Activated gamma-delta T cell (primary cell): ENCODE data around the gene ANXA3.

Source experiments
- DNase-seq: peaks from one replicate; lab custom pipeline; 2025; lab: John Stamatoyannopoulos, UW

ANXA3 gene

DNA sequence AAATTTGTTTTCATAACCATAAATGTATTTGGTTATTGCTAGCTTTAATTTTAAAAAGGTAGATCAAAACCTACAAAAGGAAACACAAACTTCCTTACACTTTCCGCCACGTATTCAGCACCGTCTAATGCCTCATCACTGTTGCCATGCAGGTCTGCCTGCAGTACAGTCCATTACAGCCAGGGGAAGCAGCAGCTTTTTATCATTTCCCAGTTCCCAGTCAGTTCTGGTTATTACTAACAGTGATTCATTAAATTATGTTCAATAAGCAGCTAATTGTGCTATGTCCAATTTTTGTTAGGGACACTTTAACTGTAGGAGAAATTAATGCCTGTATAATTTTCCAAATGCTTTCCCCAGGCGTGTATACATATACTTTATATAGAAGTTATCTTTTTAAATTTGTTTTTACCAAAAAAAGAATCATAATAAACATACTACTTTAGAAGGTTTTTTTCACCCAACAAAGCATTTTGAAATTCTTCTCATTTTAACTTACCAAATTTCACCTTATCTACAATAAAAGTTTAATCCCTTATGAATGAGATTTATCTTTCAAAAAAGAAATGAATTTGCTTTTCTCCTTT lies 93.3 kb downstream of the ANXA3 start:
- DNase-seq: no peak

DNA sequence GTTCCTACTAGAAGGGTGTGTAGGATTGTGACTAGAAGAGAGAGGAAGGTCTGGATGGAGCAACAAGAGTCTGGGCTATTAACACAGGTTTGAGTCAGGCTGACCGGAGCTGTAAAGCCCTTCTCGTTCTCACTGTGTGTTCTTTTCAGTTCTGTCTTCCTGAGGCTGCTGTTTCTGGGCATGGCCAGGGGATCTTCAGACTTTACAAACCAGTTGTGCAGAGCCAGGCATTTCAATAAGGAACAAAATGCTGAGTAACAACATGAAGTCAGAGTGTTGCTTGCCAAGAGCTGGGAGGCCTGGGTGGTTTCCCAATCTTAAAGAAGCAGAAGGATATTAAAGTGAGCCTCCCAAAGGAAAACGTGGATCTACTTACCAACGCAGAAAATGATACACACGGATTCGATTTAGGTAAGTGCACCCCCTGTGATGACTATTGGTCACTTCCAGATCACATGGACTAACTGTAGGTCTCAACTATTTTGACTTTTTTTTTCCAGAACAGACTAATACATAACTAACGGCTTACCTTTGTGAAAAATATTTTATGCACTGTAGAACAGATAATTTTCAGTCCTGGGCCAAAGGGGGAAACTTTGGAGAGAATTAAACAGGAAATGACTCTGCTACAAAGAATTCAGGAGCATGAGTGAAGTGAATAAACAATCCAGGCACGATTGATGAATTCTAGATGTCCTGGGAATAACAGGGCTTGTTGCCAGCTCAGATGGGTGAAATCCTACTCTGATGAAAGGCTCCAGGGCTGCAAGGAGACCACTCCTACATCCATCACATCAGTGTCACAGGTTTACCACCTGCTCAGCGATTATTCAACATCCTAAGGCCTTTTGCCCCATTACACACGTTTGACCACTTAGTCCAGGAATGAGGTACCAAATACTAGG lies 94.5 kb downstream of the ANXA3 start:
- DNase-seq: no peak

DNA sequence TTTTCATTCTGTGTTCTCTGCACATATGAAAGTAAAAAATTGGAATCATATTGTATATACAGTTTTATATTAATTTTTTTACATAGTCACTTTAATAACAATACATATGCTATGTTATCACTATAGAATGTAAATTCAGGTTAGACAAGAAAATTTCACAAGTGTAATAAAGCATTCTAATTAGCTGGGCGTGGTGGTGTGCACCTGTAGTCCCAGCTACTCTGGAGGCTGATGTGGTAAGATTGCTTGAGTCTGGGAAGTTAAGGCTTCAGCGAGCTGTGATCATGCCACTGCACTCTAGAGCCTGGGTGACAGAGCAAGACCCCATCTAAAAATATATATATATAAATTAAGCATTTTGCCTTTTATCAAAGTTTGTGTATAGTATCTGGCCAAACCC lies 95.7 kb downstream of the ANXA3 start:
- DNase-seq: no peak

DNA sequence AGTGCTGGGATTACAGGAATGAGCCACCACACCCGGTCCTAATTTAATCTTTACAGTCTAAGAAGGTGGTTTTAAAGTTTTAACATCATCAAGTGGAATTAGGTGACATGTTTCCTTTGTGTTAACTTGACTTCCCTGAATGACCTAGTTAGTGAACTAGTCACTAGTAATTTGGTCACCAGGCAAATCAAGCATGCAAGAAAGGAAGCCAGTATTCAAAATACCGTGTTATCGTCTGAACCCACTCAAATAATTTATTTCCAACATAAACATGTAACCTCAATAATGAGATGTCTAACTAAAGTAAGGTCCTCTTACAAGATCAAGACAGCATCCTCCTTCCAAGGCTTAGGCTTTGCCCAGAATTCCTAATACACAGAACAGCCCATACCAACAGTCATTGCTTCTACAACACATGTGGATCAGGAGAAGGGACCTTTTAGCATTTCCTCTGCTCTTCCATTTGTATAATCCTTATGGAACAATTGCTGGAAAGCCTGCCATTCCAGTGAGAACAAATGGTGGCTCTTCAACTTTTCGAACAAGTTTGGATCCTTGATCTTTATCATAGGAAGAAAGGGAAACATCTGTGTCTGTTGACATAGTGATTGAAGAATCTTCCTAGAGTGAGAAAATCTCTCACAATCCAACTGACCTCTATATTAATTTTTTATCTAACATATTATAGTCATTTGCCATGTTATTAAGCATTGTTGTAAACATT lies 97.2 kb downstream of the ANXA3 start:
- no peak for DNase-seq

DNA sequence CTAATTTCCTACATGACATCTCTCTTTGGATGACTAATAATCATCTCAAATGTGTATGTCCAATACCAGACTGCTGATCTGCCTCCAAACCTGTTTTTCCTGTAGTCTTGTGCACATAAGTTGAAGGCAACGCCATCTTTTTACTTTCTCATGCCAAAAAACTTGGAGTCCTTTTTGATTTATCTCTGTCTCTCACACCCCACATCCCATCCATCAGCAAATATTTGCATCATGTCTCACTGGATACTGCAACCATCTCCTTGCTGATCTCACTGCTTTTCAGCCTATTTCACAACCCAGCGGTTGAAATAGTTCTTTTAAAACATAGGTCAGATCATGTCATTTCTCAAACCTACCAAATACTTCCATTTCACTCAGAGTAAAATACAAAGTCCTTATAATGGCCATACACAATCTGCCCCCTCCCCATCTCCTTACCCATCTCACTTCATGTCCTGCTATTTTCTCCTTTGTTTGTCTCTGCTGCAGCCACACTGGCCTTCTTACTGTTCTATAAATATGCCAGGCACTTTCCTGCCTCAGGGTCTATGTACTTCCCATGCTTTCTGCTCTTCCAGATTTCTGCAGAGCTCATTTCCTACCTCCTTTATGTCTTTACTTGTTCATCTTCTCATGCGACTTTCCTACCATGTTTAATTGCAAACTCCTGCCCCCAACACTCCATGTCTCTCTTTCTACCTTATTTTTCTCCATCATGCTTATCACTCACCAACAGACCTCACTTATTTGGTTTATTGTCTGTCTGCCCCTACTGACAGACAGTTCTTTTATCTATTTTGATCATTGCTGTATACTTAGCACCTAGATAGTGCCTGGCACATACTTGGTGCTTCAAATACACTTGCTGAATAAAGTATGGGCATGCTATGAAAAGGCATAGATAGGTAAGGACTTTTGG lies 98.8 kb downstream of the ANXA3 start:
- DNase-seq: no peak

DNA sequence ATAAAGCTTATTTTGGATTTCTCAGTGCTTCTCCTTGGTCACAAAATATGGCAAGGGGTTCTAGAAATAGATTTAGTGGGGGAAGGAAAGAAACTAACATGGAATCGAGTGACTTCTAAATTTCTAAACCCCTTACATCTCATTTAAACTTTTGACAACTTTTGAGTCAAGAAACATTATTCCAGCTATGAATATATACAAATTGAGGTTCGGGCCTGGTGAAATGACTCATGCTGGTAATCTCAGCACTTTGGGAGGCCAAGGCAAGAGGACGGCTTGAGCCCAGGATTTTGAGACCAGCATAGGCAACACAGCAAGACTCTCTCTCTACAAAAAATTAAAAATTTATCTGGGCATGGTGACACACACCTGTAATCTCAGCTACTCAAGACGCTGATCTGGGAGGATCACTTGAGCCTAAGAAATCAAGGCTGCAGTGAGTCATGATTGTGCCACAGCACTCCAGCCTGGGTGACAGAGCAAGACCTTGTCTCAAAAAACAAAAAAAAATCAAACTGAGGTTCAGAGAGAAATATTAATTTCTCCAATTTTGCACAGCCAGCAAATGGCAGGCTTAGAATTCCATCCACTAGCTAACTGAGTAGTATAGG lies 99.8 kb downstream of the ANXA3 start:
- DNase-seq: no peak

DNA sequence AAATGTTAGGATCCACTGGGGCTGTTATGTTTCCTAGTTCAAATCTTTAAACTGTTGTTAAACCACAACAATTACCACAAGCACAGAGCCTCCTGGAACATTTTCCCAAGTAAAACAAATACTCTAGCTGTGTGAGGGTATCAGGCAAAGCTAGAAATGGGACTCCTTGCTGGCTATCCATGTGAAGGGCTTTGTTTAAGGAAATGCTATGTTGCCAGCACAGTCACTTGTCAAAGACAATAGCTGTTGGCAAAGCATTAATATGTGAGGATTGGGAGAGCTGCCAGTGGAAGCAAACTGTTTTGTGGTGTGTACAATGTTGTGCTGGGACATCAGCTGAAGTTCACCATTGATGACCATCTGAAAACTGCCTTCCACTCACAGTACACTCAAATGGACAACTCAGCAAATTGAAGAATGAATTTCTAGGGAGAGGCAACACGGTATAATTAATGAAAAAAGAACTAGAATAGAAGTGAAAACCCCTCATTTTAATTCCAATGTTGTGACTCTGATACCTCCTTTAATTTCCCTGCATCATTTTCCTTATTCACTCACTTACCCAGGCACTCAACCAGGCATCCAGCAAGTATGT lies 100.8 kb downstream of the ANXA3 start:
- no peak for DNase-seq

DNA sequence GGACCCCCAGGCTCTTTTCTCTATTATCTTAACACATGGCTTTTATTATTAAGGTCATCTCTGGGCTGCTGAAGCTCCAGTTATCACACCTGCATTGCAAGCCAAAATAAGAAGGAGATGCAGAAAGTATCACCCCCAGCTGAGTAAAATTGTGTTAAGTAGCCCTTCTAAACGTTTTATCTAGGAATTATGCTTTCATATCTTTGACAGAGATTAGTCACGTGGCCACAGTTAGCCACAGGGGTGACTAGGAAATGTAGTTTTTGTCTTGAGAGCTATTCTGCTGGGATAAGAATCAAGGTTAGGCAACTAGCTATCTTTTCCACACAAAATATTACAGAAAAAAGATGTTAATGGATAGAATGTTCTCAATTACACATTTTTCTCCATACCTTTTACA lies 102.1 kb downstream of the ANXA3 start:
- DNase-seq: no peak

DNA sequence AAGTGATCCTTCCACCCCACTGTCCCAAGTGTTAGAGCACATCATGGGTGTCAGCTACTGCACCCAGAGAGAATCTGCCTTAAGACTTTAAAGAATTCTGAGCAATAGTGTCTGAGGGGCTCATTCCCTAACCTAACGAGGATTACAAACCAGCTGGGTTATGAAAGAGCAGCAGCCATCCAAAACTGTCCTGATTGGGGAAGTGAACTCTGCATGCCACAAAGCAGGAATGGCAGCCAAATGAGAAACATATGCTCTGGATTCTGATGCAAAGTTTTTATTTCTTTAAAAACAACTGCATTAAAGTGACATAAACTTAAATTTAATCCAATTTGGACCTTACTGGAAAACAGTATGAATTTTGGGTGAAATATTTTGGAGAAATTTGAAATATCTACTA lies 103.2 kb downstream of the ANXA3 start:
- no peak for DNase-seq

DNA sequence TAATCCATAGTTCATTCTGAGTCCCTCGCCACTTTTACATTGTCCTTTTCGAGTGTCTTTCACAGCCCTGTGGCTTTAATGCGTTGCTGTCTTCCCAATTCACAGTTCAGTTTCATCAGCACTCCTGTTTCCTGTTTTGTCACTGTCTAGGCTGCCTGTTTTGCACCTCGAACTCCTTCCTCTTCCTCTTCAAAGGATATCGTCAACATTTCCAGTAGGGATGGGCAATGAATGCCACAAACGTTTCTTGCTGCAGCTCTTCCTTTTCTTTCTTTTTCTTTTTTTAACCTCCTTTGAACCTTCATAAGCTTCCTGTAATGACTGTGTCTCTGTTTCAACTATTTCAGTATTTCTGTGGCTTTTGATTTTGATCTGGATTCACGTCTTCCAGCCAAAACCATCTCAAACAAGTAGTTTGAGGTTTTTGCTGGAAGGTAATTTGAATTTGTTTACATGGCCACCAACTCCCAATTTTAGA lies 105.4 kb downstream of the ANXA3 start:
- DNase-seq: no peak

DNA sequence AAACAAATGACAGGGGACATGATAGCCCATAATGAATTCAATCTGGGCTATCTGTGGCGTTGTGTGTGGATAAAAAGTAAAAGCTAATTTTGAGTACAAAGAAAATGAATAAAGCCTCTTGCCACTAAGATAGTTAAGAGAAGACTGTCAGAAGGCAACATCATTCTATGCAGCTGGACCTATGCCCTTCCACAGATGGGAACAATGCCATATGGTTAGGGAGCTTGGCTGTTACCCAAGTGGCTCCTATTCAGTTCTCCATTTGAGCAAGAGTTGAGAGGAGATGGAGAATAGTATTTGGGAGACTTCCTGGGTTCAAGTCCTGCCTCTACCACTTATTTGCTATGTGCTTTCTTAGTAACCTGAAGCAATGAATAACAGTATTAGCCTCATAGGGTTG lies 107.7 kb downstream of the ANXA3 start:
- DNase-seq: no peak

DNA sequence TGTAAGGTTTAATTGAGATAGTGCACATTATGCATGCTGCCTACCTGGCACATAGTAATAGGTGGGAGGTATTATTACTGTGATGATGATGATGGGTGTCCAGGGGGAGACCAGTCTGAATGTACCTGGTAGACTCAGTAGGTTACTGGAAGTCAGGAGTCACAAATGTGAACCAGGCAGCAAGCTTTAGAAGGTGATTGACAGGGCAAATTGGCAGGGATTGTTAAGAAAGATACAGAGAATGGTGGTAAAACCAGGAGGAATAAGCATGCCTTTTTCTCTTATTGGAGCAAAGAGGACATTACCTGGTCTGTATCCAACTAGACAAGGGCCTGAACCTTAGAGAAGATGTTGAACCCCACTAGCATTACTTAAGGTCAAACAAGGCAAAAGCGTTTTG lies 108.1 kb downstream of the ANXA3 start:
- DNase-seq: no peak
